ENCODE results near the gene P4HTM.

P4HTM gene

GRCh38 chr3:48993834-48994233 is 3.8 kb downstream of the P4HTM start:
- no peak for DNase-seq (ENCODE audit: low spot score)
- no peaks in the 10 kb centered on the region for H3K9me3 Mint-ChIP-seq
- H3K4me1 Mint-ChIP-seq (ENCODE audit: low read depth), result peaks cover 36% of the 10 kb centered on the region
- H3K27me3 Mint-ChIP-seq (ENCODE audit: low read depth), result no peaks in the 10 kb centered on the region
- H3K36me3 Mint-ChIP-seq (ENCODE audit: low read depth), result peaks cover 5% of the 10 kb centered on the region
- H3K27ac Mint-ChIP-seq, result peak overlapping the region; percentile 45
- H3K4me3 Mint-ChIP-seq, result no peak overlapping the region

- no peak overlapping the region for H3K27ac Mint-ChIP-seq
- no peak overlapping the region for H3K4me3 Mint-ChIP-seq
- no peak for DNase-seq (ENCODE audit: low spot score)
These were observed 6.6 kb downstream of the P4HTM start for GRCh38 chr3:48996640-48997039.

GRCh38 chr3:48997102-48997635 is 7.1 kb downstream of the P4HTM start:
- no peak overlapping the region for H3K4me3 Mint-ChIP-seq
- H3K27ac Mint-ChIP-seq, result peak overlapping the region; percentile 20
- H3K36me3 Mint-ChIP-seq (ENCODE audit: low read depth), result peaks cover 3% of the 10 kb centered on the region
- no peaks in the 10 kb centered on the region for H3K27me3 Mint-ChIP-seq (ENCODE audit: low read depth)
- H3K9me3 Mint-ChIP-seq, result no peaks in the 10 kb centered on the region
- no peak for DNase-seq (ENCODE audit: low spot score)
- peaks cover 14% of the 10 kb centered on the region for H3K4me1 Mint-ChIP-seq (ENCODE audit: low read depth)

More at GRCh38 chr3:48996640-48997039, 6.6 kb downstream of the P4HTM start:
- H3K9me3 Mint-ChIP-seq, result no peaks in the 10 kb centered on the region
- peaks cover 20% of the 10 kb centered on the region for H3K4me1 Mint-ChIP-seq (ENCODE audit: low read depth)
- peaks cover 2% of the 10 kb centered on the region for H3K36me3 Mint-ChIP-seq (ENCODE audit: low read depth)
- no peaks in the 10 kb centered on the region for H3K27me3 Mint-ChIP-seq (ENCODE audit: low read depth)

DNA sequence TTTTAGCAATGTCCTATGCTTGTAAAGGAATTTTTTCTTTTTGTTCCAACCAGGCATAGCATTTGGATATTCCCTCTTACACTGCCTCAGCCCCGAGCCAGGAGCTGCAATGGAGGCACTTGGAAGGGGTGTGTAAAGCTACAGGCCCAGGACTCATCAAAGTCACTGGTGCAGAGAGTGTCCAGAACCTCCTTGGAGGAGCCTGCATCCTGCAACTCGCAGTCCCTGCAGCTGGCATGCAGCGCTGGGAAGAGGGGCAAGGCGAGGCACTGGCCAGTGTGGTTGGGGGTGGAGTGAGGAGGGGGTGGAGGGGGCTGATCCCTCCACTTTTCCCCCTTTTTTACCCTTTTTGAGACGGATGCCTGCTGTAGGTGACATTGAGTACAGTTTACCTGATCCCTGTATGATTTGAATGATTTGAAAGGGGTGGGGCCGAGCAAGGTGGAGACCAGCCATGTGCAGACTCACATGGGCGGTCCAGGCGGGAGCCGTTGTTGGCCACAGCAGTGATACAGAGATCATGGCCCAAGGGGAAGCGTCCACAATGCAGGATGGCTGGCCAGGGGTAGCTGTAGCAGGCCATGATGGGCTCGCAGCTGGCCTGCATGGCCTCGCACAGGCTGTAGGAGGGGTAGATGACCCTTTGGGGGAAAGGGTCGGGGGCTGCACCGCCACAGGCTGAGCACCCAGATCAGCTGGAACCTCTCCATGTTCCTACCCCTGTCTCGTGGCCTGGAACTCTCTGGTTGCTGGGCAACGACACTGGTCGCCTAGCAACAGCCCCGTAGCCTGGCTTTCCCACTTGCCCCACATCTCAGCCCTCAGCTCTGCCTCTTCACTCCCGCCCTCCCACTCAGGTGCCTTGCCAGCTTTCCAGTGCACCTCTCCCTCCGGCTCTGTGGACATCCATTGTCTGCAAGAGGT is 7.9 kb downstream of the P4HTM start:
- Mint-ChIP-seq H3K4me1 (ENCODE audit: low read depth) (peaks cover 14% of the 10 kb centered on the region), H3K36me3 (ENCODE audit: low read depth) (peaks cover 5% of the 10 kb centered on the region), H3K4me3 (no peak overlapping the region), H3K27ac (peak overlapping the region; percentile 20), H3K27me3 (ENCODE audit: low read depth) (no peaks in the 10 kb centered on the region), H3K9me3 (no peaks in the 10 kb centered on the region)
- DNase-seq (ENCODE audit: low spot score), result no peak

GRCh38 chr3:48999085-48999858 is 9.2 kb downstream of the P4HTM start:
- no peaks in the 10 kb centered on the region for H3K9me3 Mint-ChIP-seq
- H3K4me3 Mint-ChIP-seq, result no peak overlapping the region
- peak overlapping the region; percentile 22 for H3K27ac Mint-ChIP-seq
- H3K27me3 Mint-ChIP-seq (ENCODE audit: low read depth), result no peaks in the 10 kb centered on the region
- DNase-seq (ENCODE audit: low spot score), result no peak
- peaks cover 5% of the 10 kb centered on the region for H3K4me1 Mint-ChIP-seq (ENCODE audit: low read depth)
- peaks cover 3% of the 10 kb centered on the region for H3K36me3 Mint-ChIP-seq (ENCODE audit: low read depth)

- H3K4me1 Mint-ChIP-seq (ENCODE audit: low read depth), result peaks cover 1% of the 10 kb centered on the region
- DNase-seq (ENCODE audit: low spot score), result no peak
- no peak overlapping the region for H3K27ac Mint-ChIP-seq
- no peaks in the 10 kb centered on the region for H3K9me3 Mint-ChIP-seq
- H3K36me3 Mint-ChIP-seq (ENCODE audit: low read depth), result peaks cover 3% of the 10 kb centered on the region
- H3K27me3 Mint-ChIP-seq (ENCODE audit: low read depth), result no peaks in the 10 kb centered on the region
- no peak overlapping the region for H3K4me3 Mint-ChIP-seq
These were observed 11.1 kb downstream of the P4HTM start for GRCh38 chr3:49001155-49001554.

GRCh38 chr3:49004352-49005302 is 14.6 kb downstream of the P4HTM start:
- no peak overlapping the region for H3K4me3 Mint-ChIP-seq
- peaks cover 17% of the 10 kb centered on the region for H3K4me1 Mint-ChIP-seq (ENCODE audit: low read depth)
- no peaks in the 10 kb centered on the region for H3K9me3 Mint-ChIP-seq

DNA sequence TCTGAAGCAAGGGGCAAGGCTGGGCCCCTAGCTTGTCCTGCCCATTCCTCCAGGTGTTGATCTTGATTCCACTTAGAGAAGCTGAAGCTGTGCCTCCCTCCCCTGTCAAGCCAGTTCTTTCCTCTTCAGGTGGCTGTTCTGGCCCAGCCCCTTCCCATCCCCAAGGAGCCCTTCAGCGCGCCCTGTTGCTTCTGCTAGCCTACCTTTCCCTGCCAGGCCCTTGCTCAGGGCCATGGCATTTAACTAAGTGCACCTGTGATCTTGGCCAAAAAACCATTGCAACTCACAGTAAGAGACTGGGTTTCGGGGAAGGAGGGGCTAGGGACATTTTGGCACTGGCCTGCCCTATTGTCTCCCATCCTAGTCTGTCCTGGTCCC is 15.3 kb downstream of the P4HTM start:
- no peak overlapping the region for H3K4me3 Mint-ChIP-seq
- no peak overlapping the region for H3K27ac Mint-ChIP-seq
- no peaks in the 10 kb centered on the region for H3K9me3 Mint-ChIP-seq
- peaks cover 11% of the 10 kb centered on the region for H3K36me3 Mint-ChIP-seq (ENCODE audit: low read depth)
- H3K27me3 Mint-ChIP-seq (ENCODE audit: low read depth), result no peaks in the 10 kb centered on the region
- DNase-seq (ENCODE audit: low spot score), result no peak
- H3K4me1 Mint-ChIP-seq (ENCODE audit: low read depth), result peaks cover 17% of the 10 kb centered on the region

More at GRCh38 chr3:49004352-49005302, 14.6 kb downstream of the P4HTM start:
- H3K27ac Mint-ChIP-seq, result no peak overlapping the region
- no peaks in the 10 kb centered on the region for H3K27me3 Mint-ChIP-seq (ENCODE audit: low read depth)
- H3K36me3 Mint-ChIP-seq (ENCODE audit: low read depth), result peaks cover 11% of the 10 kb centered on the region
- no peak for DNase-seq (ENCODE audit: low spot score)

GRCh38 chr3:49005998-49006397 is 16.0 kb downstream of the P4HTM start:
- no peak for DNase-seq (ENCODE audit: low spot score)
- Mint-ChIP-seq H3K36me3 (ENCODE audit: low read depth) (peaks cover 11% of the 10 kb centered on the region), H3K9me3 (no peaks in the 10 kb centered on the region), H3K27ac (peak overlapping the region; percentile 99), H3K4me3 (peak overlapping the region; percentile 98), H3K4me1 (ENCODE audit: low read depth) (peaks cover 17% of the 10 kb centered on the region), H3K27me3 (ENCODE audit: low read depth) (no peaks in the 10 kb centered on the region)

- H3K27me3 Mint-ChIP-seq (ENCODE audit: low read depth), result no peaks in the 10 kb centered on the region
- H3K4me1 Mint-ChIP-seq (ENCODE audit: low read depth), result peaks cover 17% of the 10 kb centered on the region
- H3K27ac Mint-ChIP-seq, result peak overlapping the region; percentile 99
- H3K4me3 Mint-ChIP-seq, result peak overlapping the region; percentile 98
- DNase-seq (ENCODE audit: low spot score), result no peak
- peaks cover 11% of the 10 kb centered on the region for H3K36me3 Mint-ChIP-seq (ENCODE audit: low read depth)
- H3K9me3 Mint-ChIP-seq, result no peaks in the 10 kb centered on the region
These were observed 16.5 kb downstream of the P4HTM start for GRCh38 chr3:49006408-49007067.

DNA sequence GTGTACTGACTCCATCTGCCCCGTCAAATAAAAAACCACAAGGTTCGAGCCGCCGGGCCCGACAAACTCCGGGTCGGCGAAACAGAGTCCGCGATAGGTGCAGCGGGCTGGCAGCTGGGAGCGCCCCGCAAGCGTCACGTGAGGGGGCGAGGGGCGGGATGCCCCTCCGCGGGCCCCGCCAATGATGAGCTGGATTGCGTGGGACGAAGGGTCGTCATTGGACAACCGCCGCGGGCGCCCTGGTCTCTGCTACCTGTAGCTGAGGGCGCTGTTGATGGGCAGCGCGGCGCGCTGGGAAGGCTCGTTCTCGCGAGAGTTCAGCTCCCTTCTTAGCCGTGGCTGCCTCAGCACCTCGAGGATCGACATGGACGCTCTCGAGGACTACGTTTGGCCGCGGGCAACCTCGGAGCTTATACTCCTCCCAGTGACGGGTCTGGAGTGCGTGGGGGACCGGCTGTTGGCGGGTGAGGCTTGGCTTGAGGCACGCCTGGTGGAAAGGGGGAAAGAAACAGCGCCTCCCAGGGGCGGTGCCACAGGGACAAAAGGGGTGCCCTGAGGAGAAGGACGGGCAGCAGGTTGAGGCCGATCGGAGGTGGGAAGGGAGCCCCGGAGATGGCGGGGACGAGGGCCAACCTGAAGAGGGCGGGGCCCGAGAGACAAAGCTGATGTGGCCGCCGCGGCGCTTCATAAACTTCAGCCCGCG is 17.2 kb downstream of the P4HTM start, which contains the start of gene WDR6:
Gene WDR6, plus strand, starts transcription at position 324 of the 703 bp plus-strand sequence. Its CDS starts 41 bp downstream, at position 365.
- no peaks in the 10 kb centered on the region for H3K27me3 Mint-ChIP-seq (ENCODE audit: low read depth)

DNA sequence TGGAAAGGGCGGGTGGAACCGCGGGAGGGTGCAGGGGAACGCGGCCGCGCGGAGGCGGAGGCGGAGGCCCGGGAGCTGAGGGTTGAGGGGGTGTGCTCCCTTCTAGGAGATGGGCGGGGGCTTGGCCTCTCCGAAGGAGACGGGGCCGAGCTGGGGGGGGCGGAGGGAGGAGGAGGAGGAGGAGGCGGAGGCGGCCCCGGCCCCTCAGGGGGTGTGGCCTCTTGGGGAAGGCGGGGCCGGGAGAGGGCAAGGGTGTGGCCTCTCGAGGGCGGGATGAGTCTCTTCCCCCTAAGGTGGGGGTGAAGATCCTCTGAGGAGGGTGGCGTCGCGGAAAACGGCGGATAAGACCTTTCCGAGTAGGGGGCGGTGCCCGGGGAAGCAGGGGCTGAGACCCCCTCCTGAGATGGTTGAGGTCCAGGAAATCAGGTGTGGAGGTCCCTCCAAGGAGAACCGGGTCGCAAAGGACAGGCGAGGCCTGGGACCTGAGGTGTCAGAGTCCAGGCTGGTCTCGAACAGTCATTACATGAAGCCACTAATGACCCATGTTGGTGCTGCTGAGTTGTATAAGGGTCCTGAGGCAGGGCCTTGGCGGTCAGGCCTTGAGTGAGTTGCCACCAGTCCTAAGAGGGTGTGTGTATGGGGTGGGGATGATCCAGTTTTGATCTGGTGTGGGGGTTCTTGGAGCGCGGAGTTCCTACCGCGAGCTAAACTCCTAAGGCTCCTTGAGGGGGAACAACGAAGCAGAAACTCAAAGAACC is 17.9 kb downstream of the P4HTM start:
- Mint-ChIP-seq H3K4me1 (ENCODE audit: low read depth) (peaks cover 17% of the 10 kb centered on the region), H3K27me3 (ENCODE audit: low read depth) (no peaks in the 10 kb centered on the region), H3K9me3 (no peaks in the 10 kb centered on the region)

More for the DNA sequence above, 17.2 kb downstream of the P4HTM start, which contains the start of gene WDR6:
- Mint-ChIP-seq H3K36me3 (ENCODE audit: low read depth) (peaks cover 14% of the 10 kb centered on the region), H3K4me3 (peak within 1 kb of the TSS; percentile 98), H3K4me1 (ENCODE audit: low read depth) (peaks cover 17% of the 10 kb centered on the region), H3K27ac (peak within 1 kb of the TSS; percentile 99), H3K9me3 (no peaks in the 10 kb centered on the region)
- peak; percentile 98 for DNase-seq (ENCODE audit: low spot score)

More for the DNA sequence above, 17.9 kb downstream of the P4HTM start:
- Mint-ChIP-seq H3K27ac (peak overlapping the region; percentile 99), H3K4me3 (peak overlapping the region; percentile 98), H3K36me3 (ENCODE audit: low read depth) (peaks cover 13% of the 10 kb centered on the region)
- DNase-seq (ENCODE audit: low spot score), result peak; percentile 83

All from T-helper 2 cell treated with Interferon-gamma antibody and Interleukin-4, amounts not matched to agents 5 μg/mL and 100 μg/mL, for 36 hours (primary cell).